DMS114 treated with DMSO at 0.1 percent for 48 hours (cell line): ENCODE results near the gene CHRNA3.
"Not testable (repeated sequence)": the region's sequence is repeated elsewhere in the genome, so short reads cannot be mapped to it uniquely, and the experiment has no call there.

ENCODE experiments used
- DNase-seq: peaks from one replicate; lab custom pipeline; 2025; ENCODE audit not compliant: unreplicated experiment; lab: John Stamatoyannopoulos, UW

Gene CHRNA3

GRCh38 chr15:78565097-78565950, 55.5 kb downstream of the CHRNA3 start, which contains the start of gene CHRNA5:
CHRNA5 (plus strand) TSS chr15:78565520; CDS start chr15:78565720, 200 bp downstream.
- peak; percentile 92 for DNase-seq

GRCh38 chr15:78564743-78565096, 56.1 kb downstream of the CHRNA3 start:
- no peak for DNase-seq

- no peak for DNase-seq
Measured at GRCh38 chr15:78563092-78563491, 57.7 kb downstream of the CHRNA3 start.

GRCh38 chr15:78561490-78561889, 59.3 kb downstream of the CHRNA3 start:
- DNase-seq: no peak

GRCh38 chr15:78560201-78560600, 60.6 kb downstream of the CHRNA3 start:
- DNase-seq: not testable (repeated sequence)

- DNase-seq: no peak
Measured at GRCh38 chr15:78552597-78552996, 68.2 kb downstream of the CHRNA3 start.

- no peak for DNase-seq
Measured at GRCh38 chr15:78551902-78552301, 68.9 kb downstream of the CHRNA3 start.

- no peak for DNase-seq
Measured at GRCh38 chr15:78550815-78551214, 70.0 kb downstream of the CHRNA3 start.

- DNase-seq: no peak
Measured at GRCh38 chr15:78550194-78550593, 70.6 kb downstream of the CHRNA3 start.
